Left hindlimb (tissue), 1 donor: ENCODE measurements around the gene KRT8.

ENCODE experiments used
- DNase-seq: peaks from one replicate; pipeline ENCODE4 v3.0.0-alpha.2; 2018

KRT8 gene

GRCh38 chr12:52925717-52926595 is 21.1 kb upstream of the KRT8 start:
- no peak for DNase-seq

GRCh38 chr12:52924764-52925716 is 20.2 kb upstream of the KRT8 start:
- DNase-seq: no peak

DNA sequence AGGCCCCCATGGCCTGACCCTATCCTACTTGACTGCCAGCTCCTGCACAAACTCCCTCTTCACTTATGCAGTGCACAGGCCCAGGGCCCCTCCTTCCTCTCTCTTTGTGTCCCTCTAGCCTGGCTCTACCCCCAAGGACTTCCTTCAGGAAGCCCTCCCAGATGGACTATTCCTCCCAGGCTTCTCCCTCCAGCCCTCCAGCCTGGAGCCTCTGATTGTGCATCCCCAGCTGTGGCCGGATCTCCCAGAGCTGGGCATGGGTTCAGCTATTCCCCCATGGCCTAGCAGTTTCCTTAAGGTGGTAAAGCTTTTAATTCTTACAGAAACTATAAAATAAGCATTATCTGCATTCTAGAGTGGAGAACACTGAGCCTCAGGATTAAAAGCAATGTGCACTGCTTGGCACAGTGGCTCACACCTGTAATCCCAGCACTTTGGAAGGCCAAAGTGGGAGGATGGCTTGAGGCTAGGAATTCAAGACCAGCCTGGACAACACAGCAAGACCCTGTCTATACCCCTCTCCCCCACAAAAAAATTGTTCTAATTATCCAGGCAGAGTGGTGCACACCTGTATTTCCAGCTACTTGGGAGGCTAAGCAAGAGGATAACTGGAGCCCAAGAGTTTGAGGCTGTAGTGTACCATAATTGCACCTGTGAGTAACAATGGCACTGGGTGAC is 16.8 kb upstream of the KRT8 start:
- DNase-seq: no peak

- no peak for DNase-seq
Measured at GRCh38 chr12:52920937-52921336, 16.1 kb upstream of the KRT8 start.

DNA sequence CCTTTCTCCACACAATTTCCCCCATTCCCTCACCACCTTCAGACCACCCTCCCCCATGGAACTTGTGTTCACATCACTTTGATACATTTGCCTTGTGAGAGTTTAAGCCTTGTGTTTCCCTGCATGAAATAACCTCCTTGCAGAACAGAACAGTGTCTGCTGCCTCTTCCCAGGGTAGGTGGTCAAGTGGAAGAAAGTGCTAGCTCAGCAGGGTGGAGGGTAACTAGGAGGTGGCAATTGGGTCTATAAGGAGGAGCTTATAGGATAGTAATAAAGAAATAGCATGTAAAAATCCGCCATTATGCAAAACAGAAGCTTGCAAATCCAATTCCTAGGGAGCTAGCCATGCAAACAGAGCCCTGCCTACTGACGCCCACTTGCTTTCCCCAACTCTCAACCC is 13.9 kb upstream of the KRT8 start:
- no peak for DNase-seq

DNA sequence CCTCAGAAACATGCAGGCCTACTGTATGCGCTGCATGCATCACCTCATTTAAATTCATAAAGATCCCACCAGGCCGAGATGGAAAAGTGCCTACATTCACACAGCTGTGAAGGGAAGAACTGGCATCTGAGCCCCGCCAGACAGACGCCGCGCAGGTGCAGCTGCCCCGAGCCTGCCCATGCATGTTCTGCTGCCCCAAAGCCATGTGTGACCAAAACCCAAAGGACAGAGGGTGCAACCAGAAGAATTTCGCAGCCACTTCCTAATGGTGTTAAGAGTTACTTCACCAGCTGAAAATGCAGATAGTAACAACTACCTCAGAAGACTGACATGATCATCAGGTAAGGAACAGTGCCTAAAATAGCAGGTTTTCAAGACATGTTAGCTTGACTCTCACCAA is 13.5 kb upstream of the KRT8 start:
- DNase-seq: no peak

- no peak for DNase-seq
Measured at GRCh38 chr12:52917800-52918199, 12.9 kb upstream of the KRT8 start.

DNA sequence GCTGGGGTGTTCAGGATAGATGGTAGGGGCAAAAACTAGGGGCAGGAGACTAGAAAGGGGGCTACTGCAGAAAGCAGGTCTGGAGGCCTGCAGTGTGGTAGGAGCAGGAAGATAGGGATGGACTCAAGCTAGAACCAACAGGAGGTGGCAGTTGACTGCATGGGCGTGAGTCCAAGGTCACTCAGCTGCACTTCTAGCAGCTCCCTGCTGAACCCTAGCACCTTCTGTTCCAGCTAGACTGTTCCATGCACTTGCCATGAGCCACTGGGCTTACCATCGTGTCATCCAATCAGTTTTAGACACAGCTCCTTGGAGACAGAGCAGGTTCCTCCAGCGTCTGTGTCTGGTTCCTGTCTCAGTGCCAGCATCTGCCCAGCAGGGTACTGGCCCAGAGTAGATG is 11.3 kb upstream of the KRT8 start:
- DNase-seq: no peak

DNA sequence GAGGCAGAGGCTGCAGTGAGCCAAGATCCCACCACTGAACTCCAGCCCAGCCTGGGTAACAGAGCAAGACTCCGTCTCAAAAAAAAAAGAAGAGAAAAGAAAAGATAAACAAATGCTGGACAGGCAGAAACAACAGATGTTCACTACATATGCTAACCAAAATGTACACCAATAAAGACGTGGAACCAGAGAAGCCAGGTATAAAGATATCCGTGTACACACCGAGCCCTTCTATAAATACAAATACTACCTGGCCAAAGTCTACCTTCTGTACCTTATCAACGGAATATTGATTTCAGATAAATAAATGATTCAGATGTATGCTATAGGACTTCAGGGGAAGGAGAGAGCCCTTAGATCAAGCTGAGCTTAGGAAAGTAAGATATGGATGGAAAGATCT is 10.8 kb upstream of the KRT8 start:
- DNase-seq: no peak

DNA sequence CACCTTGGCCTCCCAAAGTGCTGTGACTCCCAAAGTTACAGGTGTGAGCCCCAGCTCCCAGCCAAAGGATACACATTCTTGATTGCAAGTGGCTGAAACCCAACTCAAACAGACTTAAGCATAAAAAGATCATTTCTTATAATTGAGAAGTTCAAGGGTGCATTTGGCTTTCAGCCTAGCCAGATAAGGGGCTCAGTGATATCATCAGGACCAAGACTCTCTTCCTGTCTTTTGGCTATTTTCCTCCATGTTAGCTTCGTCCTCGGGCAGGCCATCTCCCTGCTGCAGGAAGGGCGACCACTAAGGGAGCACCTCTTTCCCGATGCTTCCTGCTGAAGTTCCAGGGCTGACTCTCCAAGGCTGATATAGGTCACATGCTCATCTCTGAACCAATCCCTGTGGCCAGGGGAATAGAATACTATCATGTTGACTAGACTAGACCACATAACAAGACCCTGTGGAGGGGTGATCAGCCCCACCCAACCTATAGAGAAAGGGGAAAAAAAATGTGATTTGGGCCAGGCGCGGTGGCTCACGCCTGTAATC is 9.8 kb upstream of the KRT8 start:
- DNase-seq: no peak

GRCh38 chr12:52913431-52913821 is 8.6 kb upstream of the KRT8 start:
- DNase-seq: no peak

DNA sequence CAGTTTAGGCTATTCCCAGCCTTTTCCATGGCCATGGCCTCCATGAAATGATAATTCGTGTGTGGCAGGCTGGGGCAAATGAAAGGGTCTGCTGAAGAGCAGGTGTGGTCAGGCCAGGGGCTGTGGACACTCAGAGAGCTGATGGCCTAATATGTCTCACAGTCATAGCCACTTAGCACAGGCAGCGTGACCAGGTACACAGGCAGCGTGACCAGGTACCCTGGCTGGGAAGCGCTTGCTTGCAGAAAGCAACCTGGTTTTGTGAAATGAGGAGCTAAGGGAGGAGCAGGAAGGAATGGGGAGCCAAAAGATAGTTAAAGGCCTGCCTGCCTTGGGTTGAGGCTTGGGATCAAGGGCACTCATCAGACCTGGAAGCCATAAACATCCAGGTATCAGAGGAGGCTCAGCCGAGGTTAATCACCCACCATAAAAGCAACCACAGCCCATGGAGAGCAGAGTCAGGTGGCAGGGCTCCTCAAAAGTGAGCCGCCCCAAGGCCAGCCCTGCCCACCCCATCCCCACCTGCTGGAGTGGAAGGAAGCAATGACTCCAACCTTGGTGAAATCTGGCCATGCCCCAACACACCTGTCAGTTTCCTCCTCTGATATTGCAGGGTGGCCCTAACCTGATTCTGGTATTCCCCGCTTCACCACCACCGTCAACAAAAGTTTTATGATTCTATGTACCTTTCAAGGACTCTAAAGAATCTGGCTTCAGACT is 8.0 kb upstream of the KRT8 start:
- DNase-seq: no peak

GRCh38 chr12:52910248-52910883 is 5.5 kb upstream of the KRT8 start:
- no peak for DNase-seq

- DNase-seq: no peak
Measured at GRCh38 chr12:52909796-52910195, 4.9 kb upstream of the KRT8 start.

GRCh38 chr12:52909331-52909730 is 4.5 kb upstream of the KRT8 start:
- no peak for DNase-seq

GRCh38 chr12:52907092-52907810 is 2.4 kb upstream of the KRT8 start:
- DNase-seq: no peak

GRCh38 chr12:52906191-52906601 is 1.3 kb upstream of the KRT8 start:
- no peak for DNase-seq

DNA sequence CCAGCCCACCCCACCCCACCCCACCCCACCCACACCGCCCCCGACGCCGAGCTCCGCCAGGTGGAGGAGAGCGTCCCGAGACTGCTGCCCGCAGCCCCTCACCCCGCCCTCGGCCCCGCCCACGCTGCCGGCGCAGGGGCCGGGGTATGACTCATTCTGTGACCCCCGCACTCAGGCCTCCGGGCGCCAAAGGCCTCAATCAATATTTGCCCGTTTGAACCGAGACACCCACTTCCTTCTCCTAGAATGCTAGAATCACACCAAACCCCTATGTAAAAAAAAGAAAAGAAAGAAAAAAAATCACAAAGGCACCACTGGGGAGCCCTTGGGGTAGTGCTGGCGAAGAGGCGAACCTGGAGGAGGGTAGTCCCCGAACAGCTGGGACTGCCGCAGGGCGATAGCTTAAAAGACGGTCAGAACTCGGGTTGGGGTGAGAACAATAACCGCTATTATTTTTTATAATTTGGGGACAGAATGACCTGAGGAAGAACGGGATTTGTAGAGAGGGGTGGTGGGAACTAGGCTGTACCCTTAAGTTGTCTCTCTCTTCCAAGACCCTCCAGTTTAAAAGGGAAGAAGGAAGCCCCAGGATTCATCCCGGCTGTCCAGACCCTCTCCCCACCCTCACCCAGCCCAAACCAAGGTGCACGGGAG is 894 bp downstream of the KRT8 start:
- DNase-seq: no peak

DNA sequence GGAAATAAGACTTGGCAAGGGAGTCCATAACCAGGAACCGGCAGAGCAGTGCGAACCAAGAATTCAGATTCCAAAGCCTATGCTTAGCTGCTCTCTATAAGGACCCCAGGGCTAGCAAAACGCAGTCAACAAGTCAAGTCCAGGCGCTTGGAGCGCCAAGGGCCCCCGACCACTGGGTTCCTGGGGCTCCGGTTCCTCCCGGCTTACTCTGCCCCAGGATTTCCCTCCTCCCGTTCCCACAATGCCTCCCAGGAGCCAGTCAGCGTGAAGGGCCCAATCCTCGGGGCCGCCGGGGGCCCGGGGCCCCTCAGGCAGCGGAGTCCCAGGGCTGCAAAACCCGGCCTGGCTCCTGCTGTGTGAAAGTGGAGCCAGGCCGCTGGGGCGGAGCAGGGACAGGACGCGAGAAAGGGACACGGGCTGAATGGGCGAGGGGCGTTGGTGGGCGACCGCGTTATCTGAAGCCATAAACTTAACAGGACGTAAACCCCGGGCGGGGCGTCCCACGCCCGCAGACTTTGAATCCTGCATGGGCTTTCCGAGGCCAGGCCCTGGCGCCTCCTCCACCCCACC is 1.5 kb downstream of the KRT8 start:
- DNase-seq: peak; percentile 82
